DOHH2 (cell line): Measurements from ENCODE around the gene CDC42BPA.

Source experiments
- CTCF ChIP-seq: fragments of 200-600 bp; sonication (generic); IDR thresholded peaks from one replicate; pipeline ENCODE4 v1.5.1; 2014; ENCODE audit warnings: antibody characterized with exemption, mild to moderate bottlenecking, low read depth, low read length; ENCODE audit not compliant: poor library complexity, severe bottlenecking
- EZH2phosphoT487 ChIP-seq: fragments of 200-600 bp; sonication (generic); IDR thresholded peaks from 2 replicates; pipeline ENCODE4 v1.6.1; 2017; ENCODE audit warnings: borderline replicate concordance, mild to moderate bottlenecking, antibody characterized with exemption, low read length, moderate library complexity, mixed read lengths

GRCh38 chr1:227333423-227333822, 15.1 kb upstream of the CDC42BPA start:
- TF ChIP-seq CTCF (no peak), EZH2phosphoT487 (no peak)
